GM12873 (cell line): ENCODE results near the gene SDK1.

Experiments used
- CTCF ChIP-seq: IDR thresholded peaks from 2 replicates; pipeline ENCODE4 v1.5.1; 2012; ENCODE audit warnings: low read depth, mild to moderate bottlenecking, moderate library complexity, low read length, control low read depth; ENCODE audit not compliant: insufficient read depth; ENCODE audit errors: missing control alignments

Gene SDK1

GRCh38 chr7:4307316-4308204 is 1006.5 kb downstream of the SDK1 start:
- no peak for TF ChIP-seq CTCF

GRCh38 chr7:4308205-4308590 is 1007.1 kb downstream of the SDK1 start:
- TF ChIP-seq CTCF: no peak
